Thymus (tissue), 11 donors: ENCODE results near the gene CLCA4. TPM values are rescaled to one million over a fixed set of nuclear protein-coding genes. Genes with fewer than 3 reads are reported as not detected.

Experiments used
- DNase-seq, 9 donors: peaks; one replicate each; pipeline ENCODE4 v3.0.0-alpha.2; 2013; ENCODE audit warnings: low spot score in 9 of 9, low read depth in 6 of 9, missing footprints in 1 of 9
- H3K27ac ChIP-seq, 2 donors: one replicate each; pipeline ENCODE4 v1.5.1; 2013; ENCODE audit warnings: control low read depth in 1 of 2, low read depth in 1 of 2, low read length in 1 of 2, mild to moderate bottlenecking in 1 of 2, moderate library complexity in 1 of 2
- H3K27me3 ChIP-seq, 2 donors: one replicate each; pipeline ENCODE4 v1.5.1; 2013; ENCODE audit warnings: low read length in 1 of 2; ENCODE audit not compliant: control insufficient read depth in 2 of 2, insufficient read depth in 1 of 2
- H3K36me3 ChIP-seq, 2 donors: one replicate each; pipeline ENCODE4 v1.5.1; 2013; ENCODE audit warnings: low read length in 1 of 2, mild to moderate bottlenecking in 1 of 2, moderate library complexity in 1 of 2; ENCODE audit not compliant: control insufficient read depth in 2 of 2, insufficient read depth in 2 of 2
- H3K4me1 ChIP-seq, 2 donors: one replicate each; pipeline ENCODE4 v1.5.1; 2013; ENCODE audit warnings: low read length in 2 of 2; ENCODE audit not compliant: control insufficient read depth in 2 of 2, insufficient read depth in 2 of 2
- H3K4me3 ChIP-seq, 2 donors: one replicate each; pipeline ENCODE4 v1.5.1; 2013; ENCODE audit warnings: low read length in 2 of 2, control low read depth in 1 of 2, mild to moderate bottlenecking in 1 of 2
- H3K9me3 ChIP-seq, 2 donors: one replicate each; pipeline ENCODE4 v1.5.1; 2013; ENCODE audit warnings: low read length in 1 of 2, mild to moderate bottlenecking in 1 of 2; ENCODE audit not compliant: control insufficient read depth in 2 of 2, insufficient read depth in 1 of 2
- WGBS: extraction: QIAGEN DNeasy Blood & Tissue Kit; methylation state at CpG from one replicate; pipeline ENCODE4 v1.1.7; 2013; 5-methylcytosine and 5-hydroxymethylcytosine counted together
- polyA plus RNA-seq: library from polyadenylated mRNA; stranded (reverse); fragments of 200-250 nt; gene quantifications from one replicate; pipeline ENCODE4 v1.2.3, GENCODE V29; 2013
- total RNA-seq: library from RNA; stranded (reverse); fragments of 120-200 nt; gene quantifications from one replicate; pipeline ENCODE4 v1.2.4, GENCODE V29; 2013
- donor health status: healthy.

The CLCA4 gene
- total and polyA plus RNA-seq, 2 donors, result 0.05 to 0.59 TPM

DNA sequence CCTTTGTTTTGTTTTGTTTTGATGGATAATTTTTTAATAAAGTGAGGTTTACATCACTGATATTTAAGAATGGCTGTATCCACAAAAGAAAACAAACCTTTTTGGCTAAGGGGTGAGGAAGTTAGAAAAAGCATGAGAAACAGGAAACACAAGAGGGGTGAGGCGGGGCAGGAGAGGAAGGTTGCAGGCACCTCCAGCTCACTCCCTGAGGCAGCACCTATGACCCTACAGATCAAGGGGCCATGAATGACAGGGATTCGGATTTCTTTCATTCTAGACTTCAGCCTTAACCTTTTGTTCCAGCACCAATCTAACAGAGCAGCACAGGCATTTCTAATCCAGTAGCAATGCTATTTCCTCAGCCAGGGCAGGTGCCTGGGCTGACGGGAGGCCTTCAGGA, 4.4 kb downstream of the CLCA4 start:
- H3K9me3 ChIP-seq, result peaks cover 0 to 17% of the 10 kb centered on the region in 2 donors
- no peak overlapping the region for H3K27ac ChIP-seq
- DNase-seq, result no peak
- WGBS, result 90% methylated on average over 3 of the region's 3 CpGs
- H3K4me1 ChIP-seq, result no peaks in the 10 kb centered on the region
- H3K27me3 ChIP-seq, result no peaks in the 10 kb centered on the region
- H3K36me3 ChIP-seq, result no peaks in the 10 kb centered on the region
- no peak overlapping the region for H3K4me3 ChIP-seq

- DNase-seq, result no peak
- H3K4me1 ChIP-seq, result no peaks in the 10 kb centered on the region
- H3K4me3 ChIP-seq, result no peak overlapping the region
- no peaks in the 10 kb centered on the region for H3K27me3 ChIP-seq
- no peak overlapping the region for H3K27ac ChIP-seq
- peaks cover 0 to 17% of the 10 kb centered on the region in 2 donors for H3K9me3 ChIP-seq
- no peaks in the 10 kb centered on the region for H3K36me3 ChIP-seq
- 98% methylated on average over 19 of the region's 19 CpGs for WGBS
Observed at GRCh38 chr1:86552376-86552775, 5.5 kb downstream of the CLCA4 start.

- Histone ChIP-seq H3K4me3 (no peak overlapping the region), H3K9me3 (peaks cover 0 to 11% of the 10 kb centered on the region in 2 donors), H3K4me1 (no peaks in the 10 kb centered on the region), H3K27me3 (no peaks in the 10 kb centered on the region), H3K27ac (no peak overlapping the region), H3K36me3 (no peaks in the 10 kb centered on the region)
- DNase-seq, result no peak
- 97% methylated on average over 2 of the region's 2 CpGs for whole genome bisulfite sequencing
Observed at GRCh38 chr1:86557739-86558138, 10.9 kb downstream of the CLCA4 start.

GRCh38 chr1:86563849-86564248, 17.0 kb downstream of the CLCA4 start:
- DNase-seq, result no peak
- Histone ChIP-seq H3K9me3 (no peaks in the 10 kb centered on the region), H3K4me1 (no peaks in the 10 kb centered on the region), H3K36me3 (no peaks in the 10 kb centered on the region), H3K27ac (no peak overlapping the region), H3K27me3 (no peaks in the 10 kb centered on the region), H3K4me3 (no peak overlapping the region)
- 99% methylated on average over 1 of the region's 1 CpG for WGBS

GRCh38 chr1:86567341-86567740, 20.5 kb downstream of the CLCA4 start:
- no peak for DNase-seq
- H3K4me3 ChIP-seq, result no peak overlapping the region
- no peaks in the 10 kb centered on the region for H3K9me3 ChIP-seq
- WGBS, result 97% methylated on average over 3 of the region's 3 CpGs
- no peaks in the 10 kb centered on the region for H3K27me3 ChIP-seq
- H3K4me1 ChIP-seq, result no peaks in the 10 kb centered on the region
- H3K27ac ChIP-seq, result no peak overlapping the region
- no peaks in the 10 kb centered on the region for H3K36me3 ChIP-seq

DNA sequence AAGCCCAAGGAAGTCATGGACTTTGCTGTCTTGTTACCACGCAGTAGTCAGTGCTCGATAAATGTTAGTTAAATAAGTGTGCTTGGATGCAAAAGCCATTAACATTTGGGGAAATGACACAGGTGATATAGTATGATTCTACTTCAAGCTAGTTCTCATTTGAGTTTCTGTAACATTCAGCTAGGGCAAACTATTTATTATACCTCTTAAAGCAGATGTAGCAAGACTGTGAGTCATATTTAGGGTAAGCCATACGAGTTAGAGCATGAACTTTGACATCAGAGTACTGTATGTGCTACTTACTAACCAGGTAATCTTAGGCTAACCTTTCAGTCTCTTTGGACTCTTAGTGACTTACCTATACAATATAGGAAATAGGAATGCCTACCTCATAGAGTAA, 21.0 kb downstream of the CLCA4 start:
- 92% methylated on average over 3 of the region's 3 CpGs for WGBS
- Histone ChIP-seq H3K4me1 (no peaks in the 10 kb centered on the region), H3K9me3 (no peaks in the 10 kb centered on the region), H3K27ac (no peak overlapping the region), H3K36me3 (no peaks in the 10 kb centered on the region), H3K27me3 (no peaks in the 10 kb centered on the region), H3K4me3 (no peak overlapping the region)
- no peak for DNase-seq

DNA sequence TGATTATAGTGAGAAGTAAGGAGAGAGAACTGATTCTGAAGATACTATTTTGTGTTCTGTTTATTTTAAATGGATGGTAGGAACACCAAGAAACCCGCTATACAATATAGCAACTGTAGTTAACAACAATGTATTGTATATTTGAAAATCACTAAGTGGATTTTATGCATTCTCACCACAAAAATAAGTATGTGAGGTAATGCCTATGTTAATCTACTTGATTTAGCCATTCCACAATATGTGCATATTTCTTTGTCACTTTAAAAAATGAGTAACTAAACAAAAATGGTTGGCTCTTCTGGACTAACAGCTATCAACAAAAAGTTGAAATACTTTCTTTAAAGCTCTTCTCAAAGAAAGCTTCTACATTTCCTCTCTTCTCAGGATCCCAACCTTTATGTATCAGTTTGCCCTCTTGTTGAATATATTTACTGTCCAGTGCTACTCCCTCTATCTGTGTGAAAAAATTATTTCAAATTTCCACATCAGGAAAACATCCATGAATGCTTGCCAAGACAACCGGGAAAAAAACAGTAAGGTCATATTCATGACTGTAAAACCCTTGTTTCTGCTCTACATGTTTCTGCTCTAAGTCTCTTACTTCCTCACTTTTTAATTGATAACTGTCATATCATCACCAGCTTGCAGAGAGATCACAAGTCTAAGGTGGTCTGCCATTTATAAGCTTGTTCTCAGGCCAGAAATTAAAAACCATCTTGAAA, 27.0 kb downstream of the CLCA4 start:
- Histone ChIP-seq H3K27me3 (no peaks in the 10 kb centered on the region), H3K36me3 (no peaks in the 10 kb centered on the region), H3K4me1 (no peaks in the 10 kb centered on the region), H3K27ac (no peak overlapping the region), H3K4me3 (no peak overlapping the region), H3K9me3 (no peaks in the 10 kb centered on the region)
- WGBS, result 97% methylated on average over 2 of the region's 2 CpGs
- no peak for DNase-seq

DNA sequence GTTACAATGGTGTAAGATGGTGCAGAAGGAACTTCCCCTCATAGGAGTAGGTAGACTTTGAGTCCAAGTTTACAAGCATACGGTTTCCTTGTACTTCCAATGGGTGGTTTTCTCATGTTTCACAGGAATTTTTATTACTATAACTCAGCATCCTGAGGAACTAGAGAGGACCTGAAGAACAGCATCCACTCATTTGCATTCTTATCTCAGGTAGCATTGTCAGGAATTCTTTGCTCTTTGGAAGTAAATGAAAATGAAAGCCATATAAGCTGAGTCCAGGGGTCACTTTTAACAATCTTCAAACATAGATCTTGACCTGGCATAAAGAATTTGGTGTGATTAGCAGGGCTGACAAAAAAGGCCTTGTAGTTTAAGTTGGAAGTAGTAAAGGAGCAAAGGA, 34.4 kb downstream of the CLCA4 start:
- no peak overlapping the region for H3K27ac ChIP-seq
- WGBS, result 90% methylated on average over 1 of the region's 1 CpG
- H3K4me1 ChIP-seq, result no peaks in the 10 kb centered on the region
- H3K36me3 ChIP-seq, result no peaks in the 10 kb centered on the region
- H3K27me3 ChIP-seq, result no peaks in the 10 kb centered on the region
- H3K4me3 ChIP-seq, result no peak overlapping the region
- no peaks in the 10 kb centered on the region for H3K9me3 ChIP-seq
- DNase-seq, result no peak

DNA sequence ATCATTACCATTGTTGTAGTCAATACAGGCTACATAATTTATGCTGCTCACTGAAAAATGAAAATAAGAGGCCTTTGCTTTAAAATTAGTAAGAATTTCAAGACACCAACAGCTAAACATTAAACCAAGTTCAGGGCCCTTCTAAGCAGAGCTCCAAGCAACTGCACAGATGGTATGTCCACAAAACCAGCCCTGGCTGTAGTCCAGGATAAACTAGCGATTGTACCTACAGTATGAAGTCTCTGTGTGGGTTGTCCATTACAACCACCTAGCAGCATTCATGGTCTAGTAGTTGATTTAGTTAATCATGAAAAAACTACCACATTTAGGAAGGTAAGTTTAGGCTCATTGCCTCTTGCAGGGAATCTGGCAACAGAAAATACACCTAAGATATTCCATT, 35.3 kb downstream of the CLCA4 start:
- no peak overlapping the region for H3K27ac ChIP-seq
- H3K4me1 ChIP-seq, result no peaks in the 10 kb centered on the region
- no peak overlapping the region for H3K4me3 ChIP-seq
- WGBS, result 93% methylated on average over 1 of the region's 1 CpG
- no peaks in the 10 kb centered on the region for H3K9me3 ChIP-seq
- DNase-seq, result no peak
- no peaks in the 10 kb centered on the region for H3K36me3 ChIP-seq
- H3K27me3 ChIP-seq, result no peaks in the 10 kb centered on the region
